ENCODE measurements around the gene TMEM62.
"Not testable (repeated sequence)": the region's sequence is repeated elsewhere in the genome, so short reads cannot be mapped to it uniquely, and the experiment has no call there.

The TMEM62 gene

GRCh38 chr15:43210172-43210745 is 76.9 kb downstream of the TMEM62 start:
- no peak for DNase-seq (ENCODE audit: low read depth)

GRCh38 chr15:43210807-43211206 is 77.4 kb downstream of the TMEM62 start:
- no peak for DNase-seq (ENCODE audit: low read depth)

GRCh38 chr15:43211224-43211735 is 77.9 kb downstream of the TMEM62 start:
- DNase-seq (ENCODE audit: low read depth): no peak

GRCh38 chr15:43212299-43212698 is 78.9 kb downstream of the TMEM62 start:
- no peak for DNase-seq (ENCODE audit: low read depth)

- no peak for DNase-seq (ENCODE audit: low read depth)
Observed at GRCh38 chr15:43212951-43213350, 79.6 kb downstream of the TMEM62 start.

- no peak for DNase-seq (ENCODE audit: low read depth)
Observed at GRCh38 chr15:43213466-43213865, 80.1 kb downstream of the TMEM62 start.

GRCh38 chr15:43214169-43214568 is 80.8 kb downstream of the TMEM62 start:
- no peak for DNase-seq (ENCODE audit: low read depth)

- DNase-seq (ENCODE audit: low read depth): no peak
Observed at GRCh38 chr15:43214592-43215295, 81.4 kb downstream of the TMEM62 start.

- DNase-seq (ENCODE audit: low read depth): no peak
Observed at GRCh38 chr15:43215961-43216360, 82.6 kb downstream of the TMEM62 start.

- peak; percentile 73 for DNase-seq (ENCODE audit: low read depth)
Observed at GRCh38 chr15:43218908-43219706, 85.7 kb downstream of the TMEM62 start.

GRCh38 chr15:43219929-43220928 is 86.8 kb downstream of the TMEM62 start:
- no peak for DNase-seq (ENCODE audit: low read depth)

GRCh38 chr15:43220991-43221403 is 87.6 kb downstream of the TMEM62 start, which contains the start of gene EPB42:
Gene EPB42 (minus strand): TSS chr15:43221018. CDS start chr15:43220825, 193 bp downstream.
- no peak for DNase-seq (ENCODE audit: low read depth)

GRCh38 chr15:43221422-43221821 is 88.0 kb downstream of the TMEM62 start:
- no peak for DNase-seq (ENCODE audit: low read depth)

- DNase-seq (ENCODE audit: low read depth): peak; percentile 46
Observed at GRCh38 chr15:43225201-43225949, 92.0 kb downstream of the TMEM62 start.

- DNase-seq (ENCODE audit: low read depth): not testable (repeated sequence)
Observed at GRCh38 chr15:43225950-43226255, 92.5 kb downstream of the TMEM62 start.

- DNase-seq (ENCODE audit: low read depth): no peak
Observed at GRCh38 chr15:43226436-43227305, 93.3 kb downstream of the TMEM62 start.

- no peak for DNase-seq (ENCODE audit: low read depth)
Observed at GRCh38 chr15:43229977-43230376, 96.6 kb downstream of the TMEM62 start.

- peak; percentile 80 for DNase-seq (ENCODE audit: low read depth)
Observed at GRCh38 chr15:43230640-43231115, 97.3 kb downstream of the TMEM62 start.

- peak; percentile 12 for DNase-seq (ENCODE audit: low read depth)
Observed at GRCh38 chr15:43232289-43232874, 99.0 kb downstream of the TMEM62 start.
